ENCODE results near the gene UGT1A10.
"Not testable (repeated sequence)": the region's sequence is repeated elsewhere in the genome, so short reads cannot be mapped to it uniquely, and the experiment has no call there.

Gene UGT1A10

GRCh38 chr2:233636306-233636705 lies at the start of gene UGT1A10:
TSS of gene UGT1A10 (plus strand) at chr2:233636448. CDS start at chr2:233636523, 75 bp downstream.
- peak within 1 kb of the TSS; percentile 62 to 68 for H3K4me3 ChIP-seq (ENCODE audit: low read depth in 1 of 2, low read length in 2 of 2)
- not testable (repeated sequence) for H3K27me3 ChIP-seq (ENCODE audit: control insufficient read depth in 1 of 2, insufficient read depth in 2 of 2, low read length in 2 of 2); H3K27ac ChIP-seq (ENCODE audit: low read depth, low read length); H3K9me3 ChIP-seq (ENCODE audit: control insufficient read depth in 1 of 2, low read length in 2 of 2); H3K36me3 ChIP-seq (ENCODE audit: control insufficient read depth in 1 of 2, insufficient read depth in 2 of 2, low read length in 2 of 2); H3K4me1 ChIP-seq (ENCODE audit: control insufficient read depth in 1 of 2, insufficient read depth in 2 of 2, low read length in 2 of 2)
- peak within 1 kb of the TSS in 1 of 2 donors; percentile 43 for H3K9ac ChIP-seq (ENCODE audit: low read depth in 1 of 2, low read length in 2 of 2)

- H3K27ac ChIP-seq (ENCODE audit: low read depth, low read length): no peak overlapping the region
- H3K36me3 ChIP-seq (ENCODE audit: control insufficient read depth in 1 of 2, insufficient read depth in 2 of 2, low read length in 2 of 2): no peaks in the 10 kb centered on the region
- no peaks in the 10 kb centered on the region for H3K9me3 ChIP-seq (ENCODE audit: control insufficient read depth in 1 of 2, low read length in 2 of 2)
- no peak overlapping the region for H3K9ac ChIP-seq (ENCODE audit: low read depth in 1 of 2, low read length in 2 of 2)
- H3K4me3 ChIP-seq (ENCODE audit: low read depth in 1 of 2, low read length in 2 of 2): no peak overlapping the region
- no peaks in the 10 kb centered on the region for H3K27me3 ChIP-seq (ENCODE audit: control insufficient read depth in 1 of 2, insufficient read depth in 2 of 2, low read length in 2 of 2)
- no peaks in the 10 kb centered on the region for H3K4me1 ChIP-seq (ENCODE audit: control insufficient read depth in 1 of 2, insufficient read depth in 2 of 2, low read length in 2 of 2)
Observed at GRCh38 chr2:233588400-233588799, 47.8 kb upstream of the UGT1A10 start.

- H3K27me3 ChIP-seq (ENCODE audit: control insufficient read depth in 1 of 2, insufficient read depth in 2 of 2, low read length in 2 of 2); H3K4me3 ChIP-seq (ENCODE audit: low read depth in 1 of 2, low read length in 2 of 2); H3K9ac ChIP-seq (ENCODE audit: low read depth in 1 of 2, low read length in 2 of 2); H3K27ac ChIP-seq (ENCODE audit: low read depth, low read length); H3K36me3 ChIP-seq (ENCODE audit: control insufficient read depth in 1 of 2, insufficient read depth in 2 of 2, low read length in 2 of 2); H3K9me3 ChIP-seq (ENCODE audit: control insufficient read depth in 1 of 2, low read length in 2 of 2); H3K4me1 ChIP-seq (ENCODE audit: control insufficient read depth in 1 of 2, insufficient read depth in 2 of 2, low read length in 2 of 2): not testable (repeated sequence)
Observed at GRCh38 chr2:233592706-233593105, 43.5 kb upstream of the UGT1A10 start.

- Histone ChIP-seq H3K27ac (ENCODE audit: low read depth, low read length) (no peak overlapping the region), H3K4me3 (ENCODE audit: low read depth in 1 of 2, low read length in 2 of 2) (no peak overlapping the region), H3K9me3 (ENCODE audit: control insufficient read depth in 1 of 2, low read length in 2 of 2) (no peaks in the 10 kb centered on the region), H3K36me3 (ENCODE audit: control insufficient read depth in 1 of 2, insufficient read depth in 2 of 2, low read length in 2 of 2) (no peaks in the 10 kb centered on the region), H3K4me1 (ENCODE audit: control insufficient read depth in 1 of 2, insufficient read depth in 2 of 2, low read length in 2 of 2) (no peaks in the 10 kb centered on the region), H3K27me3 (ENCODE audit: control insufficient read depth in 1 of 2, insufficient read depth in 2 of 2, low read length in 2 of 2) (no peaks in the 10 kb centered on the region), H3K9ac (ENCODE audit: low read depth in 1 of 2, low read length in 2 of 2) (no peak overlapping the region)
Observed at GRCh38 chr2:233593201-233593600, 43.0 kb upstream of the UGT1A10 start.

- Histone ChIP-seq H3K9me3 (ENCODE audit: control insufficient read depth in 1 of 2, low read length in 2 of 2) (no peaks in the 10 kb centered on the region), H3K27ac (ENCODE audit: low read depth, low read length) (no peak overlapping the region), H3K4me1 (ENCODE audit: control insufficient read depth in 1 of 2, insufficient read depth in 2 of 2, low read length in 2 of 2) (no peaks in the 10 kb centered on the region), H3K9ac (ENCODE audit: low read depth in 1 of 2, low read length in 2 of 2) (no peak overlapping the region), H3K36me3 (ENCODE audit: control insufficient read depth in 1 of 2, insufficient read depth in 2 of 2, low read length in 2 of 2) (no peaks in the 10 kb centered on the region), H3K27me3 (ENCODE audit: control insufficient read depth in 1 of 2, insufficient read depth in 2 of 2, low read length in 2 of 2) (no peaks in the 10 kb centered on the region), H3K4me3 (ENCODE audit: low read depth in 1 of 2, low read length in 2 of 2) (no peak overlapping the region)
Observed at GRCh38 chr2:233597522-233597921, 38.7 kb upstream of the UGT1A10 start.

- no peaks in the 10 kb centered on the region for H3K4me1 ChIP-seq (ENCODE audit: control insufficient read depth in 1 of 2, insufficient read depth in 2 of 2, low read length in 2 of 2)
- H3K9ac ChIP-seq (ENCODE audit: low read depth in 1 of 2, low read length in 2 of 2): no peak overlapping the region
- no peaks in the 10 kb centered on the region for H3K27me3 ChIP-seq (ENCODE audit: control insufficient read depth in 1 of 2, insufficient read depth in 2 of 2, low read length in 2 of 2)
- no peak overlapping the region for H3K4me3 ChIP-seq (ENCODE audit: low read depth in 1 of 2, low read length in 2 of 2)
- H3K27ac ChIP-seq (ENCODE audit: low read depth, low read length): no peak overlapping the region
- no peaks in the 10 kb centered on the region for H3K36me3 ChIP-seq (ENCODE audit: control insufficient read depth in 1 of 2, insufficient read depth in 2 of 2, low read length in 2 of 2)
- H3K9me3 ChIP-seq (ENCODE audit: control insufficient read depth in 1 of 2, low read length in 2 of 2): no peaks in the 10 kb centered on the region
Observed at GRCh38 chr2:233598952-233599351, 37.3 kb upstream of the UGT1A10 start.

GRCh38 chr2:233600386-233600785 lies 35.9 kb upstream of the UGT1A10 start:
- H3K4me3 ChIP-seq (ENCODE audit: low read depth in 1 of 2, low read length in 2 of 2): no peak overlapping the region
- no peaks in the 10 kb centered on the region for H3K36me3 ChIP-seq (ENCODE audit: control insufficient read depth in 1 of 2, insufficient read depth in 2 of 2, low read length in 2 of 2)
- H3K4me1 ChIP-seq (ENCODE audit: control insufficient read depth in 1 of 2, insufficient read depth in 2 of 2, low read length in 2 of 2): no peaks in the 10 kb centered on the region
- H3K27ac ChIP-seq (ENCODE audit: low read depth, low read length): no peak overlapping the region
- no peaks in the 10 kb centered on the region for H3K27me3 ChIP-seq (ENCODE audit: control insufficient read depth in 1 of 2, insufficient read depth in 2 of 2, low read length in 2 of 2)
- H3K9me3 ChIP-seq (ENCODE audit: control insufficient read depth in 1 of 2, low read length in 2 of 2): no peaks in the 10 kb centered on the region
- H3K9ac ChIP-seq (ENCODE audit: low read depth in 1 of 2, low read length in 2 of 2): no peak overlapping the region

- H3K27me3 ChIP-seq (ENCODE audit: control insufficient read depth in 1 of 2, insufficient read depth in 2 of 2, low read length in 2 of 2): no peaks in the 10 kb centered on the region
- no peak overlapping the region for H3K27ac ChIP-seq (ENCODE audit: low read depth, low read length)
- no peak overlapping the region for H3K9ac ChIP-seq (ENCODE audit: low read depth in 1 of 2, low read length in 2 of 2)
- no peaks in the 10 kb centered on the region for H3K4me1 ChIP-seq (ENCODE audit: control insufficient read depth in 1 of 2, insufficient read depth in 2 of 2, low read length in 2 of 2)
- H3K9me3 ChIP-seq (ENCODE audit: control insufficient read depth in 1 of 2, low read length in 2 of 2): no peaks in the 10 kb centered on the region
- no peak overlapping the region for H3K4me3 ChIP-seq (ENCODE audit: low read depth in 1 of 2, low read length in 2 of 2)
- H3K36me3 ChIP-seq (ENCODE audit: control insufficient read depth in 1 of 2, insufficient read depth in 2 of 2, low read length in 2 of 2): no peaks in the 10 kb centered on the region
Observed at GRCh38 chr2:233602076-233602475, 34.2 kb upstream of the UGT1A10 start.

GRCh38 chr2:233603520-233603919 lies 32.7 kb upstream of the UGT1A10 start:
- Histone ChIP-seq H3K27ac (ENCODE audit: low read depth, low read length) (no peak overlapping the region), H3K9ac (ENCODE audit: low read depth in 1 of 2, low read length in 2 of 2) (no peak overlapping the region), H3K9me3 (ENCODE audit: control insufficient read depth in 1 of 2, low read length in 2 of 2) (no peaks in the 10 kb centered on the region), H3K4me3 (ENCODE audit: low read depth in 1 of 2, low read length in 2 of 2) (no peak overlapping the region), H3K36me3 (ENCODE audit: control insufficient read depth in 1 of 2, insufficient read depth in 2 of 2, low read length in 2 of 2) (no peaks in the 10 kb centered on the region), H3K4me1 (ENCODE audit: control insufficient read depth in 1 of 2, insufficient read depth in 2 of 2, low read length in 2 of 2) (no peaks in the 10 kb centered on the region), H3K27me3 (ENCODE audit: control insufficient read depth in 1 of 2, insufficient read depth in 2 of 2, low read length in 2 of 2) (no peaks in the 10 kb centered on the region)

GRCh38 chr2:233604826-233605225 lies 31.4 kb upstream of the UGT1A10 start:
- H3K9me3 ChIP-seq (ENCODE audit: control insufficient read depth in 1 of 2, low read length in 2 of 2): no peaks in the 10 kb centered on the region
- H3K4me3 ChIP-seq (ENCODE audit: low read depth in 1 of 2, low read length in 2 of 2): no peak overlapping the region
- no peak overlapping the region for H3K27ac ChIP-seq (ENCODE audit: low read depth, low read length)
- no peaks in the 10 kb centered on the region for H3K4me1 ChIP-seq (ENCODE audit: control insufficient read depth in 1 of 2, insufficient read depth in 2 of 2, low read length in 2 of 2)
- H3K9ac ChIP-seq (ENCODE audit: low read depth in 1 of 2, low read length in 2 of 2): no peak overlapping the region
- H3K27me3 ChIP-seq (ENCODE audit: control insufficient read depth in 1 of 2, insufficient read depth in 2 of 2, low read length in 2 of 2): no peaks in the 10 kb centered on the region
- no peaks in the 10 kb centered on the region for H3K36me3 ChIP-seq (ENCODE audit: control insufficient read depth in 1 of 2, insufficient read depth in 2 of 2, low read length in 2 of 2)

GRCh38 chr2:233605680-233606079 lies 30.6 kb upstream of the UGT1A10 start:
- Histone ChIP-seq H3K4me3 (ENCODE audit: low read depth in 1 of 2, low read length in 2 of 2) (no peak overlapping the region), H3K9me3 (ENCODE audit: control insufficient read depth in 1 of 2, low read length in 2 of 2) (no peaks in the 10 kb centered on the region), H3K4me1 (ENCODE audit: control insufficient read depth in 1 of 2, insufficient read depth in 2 of 2, low read length in 2 of 2) (no peaks in the 10 kb centered on the region), H3K36me3 (ENCODE audit: control insufficient read depth in 1 of 2, insufficient read depth in 2 of 2, low read length in 2 of 2) (no peaks in the 10 kb centered on the region), H3K9ac (ENCODE audit: low read depth in 1 of 2, low read length in 2 of 2) (no peak overlapping the region), H3K27me3 (ENCODE audit: control insufficient read depth in 1 of 2, insufficient read depth in 2 of 2, low read length in 2 of 2) (no peaks in the 10 kb centered on the region), H3K27ac (ENCODE audit: low read depth, low read length) (no peak overlapping the region)

Measured in duodenal mucosa (tissue), 2 donors.